Panc1 (cell line): ENCODE measurements around the gene PSMA7.

ENCODE experiments used
- POLR2AphosphoS5 ChIP-seq: IDR thresholded peaks from 2 replicates; pipeline ENCODE4 v1.6.1; 2012; ENCODE audit warnings: mild to moderate bottlenecking, low read depth, low read length, moderate library complexity
- REST ChIP-seq, 2 experiments: IDR thresholded peaks; 2 replicates each; pipeline ENCODE4 v1.6.1; 2011 to 2012; ENCODE audit warnings: low read depth in 2 of 2, control low read depth in 1 of 2, low read length in 1 of 2, mild to moderate bottlenecking in 1 of 2, moderate library complexity in 1 of 2; ENCODE audit not compliant: insufficient read depth in 1 of 2
- SIN3A ChIP-seq: IDR thresholded peaks from 2 replicates; pipeline ENCODE4 v1.6.1; 2012; ENCODE audit warnings: low read depth, mild to moderate bottlenecking, low read length, moderate library complexity, borderline replicate concordance; ENCODE audit not compliant: insufficient read depth
- TCF7L2 ChIP-seq: IDR thresholded peaks from 2 replicates; pipeline ENCODE4 v1.6.1; 2011; ENCODE audit warnings: mild to moderate bottlenecking, low read depth, low read length, inconsistent platforms
- TF ChIP-seq, protein P1 (sequence below): fragments of 450-650 bp; IDR thresholded peaks from 2 replicates; pipeline ENCODE4 v1.5.1; 2017; ENCODE audit warnings: mild to moderate bottlenecking

- TF ChIP-seq, protein P1, sequence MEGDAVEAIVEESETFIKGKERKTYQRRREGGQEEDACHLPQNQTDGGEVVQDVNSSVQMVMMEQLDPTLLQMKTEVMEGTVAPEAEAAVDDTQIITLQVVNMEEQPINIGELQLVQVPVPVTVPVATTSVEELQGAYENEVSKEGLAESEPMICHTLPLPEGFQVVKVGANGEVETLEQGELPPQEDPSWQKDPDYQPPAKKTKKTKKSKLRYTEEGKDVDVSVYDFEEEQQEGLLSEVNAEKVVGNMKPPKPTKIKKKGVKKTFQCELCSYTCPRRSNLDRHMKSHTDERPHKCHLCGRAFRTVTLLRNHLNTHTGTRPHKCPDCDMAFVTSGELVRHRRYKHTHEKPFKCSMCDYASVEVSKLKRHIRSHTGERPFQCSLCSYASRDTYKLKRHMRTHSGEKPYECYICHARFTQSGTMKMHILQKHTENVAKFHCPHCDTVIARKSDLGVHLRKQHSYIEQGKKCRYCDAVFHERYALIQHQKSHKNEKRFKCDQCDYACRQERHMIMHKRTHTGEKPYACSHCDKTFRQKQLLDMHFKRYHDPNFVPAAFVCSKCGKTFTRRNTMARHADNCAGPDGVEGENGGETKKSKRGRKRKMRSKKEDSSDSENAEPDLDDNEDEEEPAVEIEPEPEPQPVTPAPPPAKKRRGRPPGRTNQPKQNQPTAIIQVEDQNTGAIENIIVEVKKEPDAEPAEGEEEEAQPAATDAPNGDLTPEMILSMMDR = no peak
- TF ChIP-seq POLR2AphosphoS5 (no peak), SIN3A (no peak), REST (IDR thresholded peaks at IDR 0.05; ENCODE audit: insufficient read depth in 1 of 2, low read depth in 2 of 2, low read length in 1 of 2) (no peak), TCF7L2 (no peak)
Observed at GRCh38 chr20:62192635-62193034, 49.4 kb upstream of the PSMA7 start.
